K562 (cell line): ENCODE results near the gene RBM15. TPM values are rescaled to one million over a fixed set of nuclear protein-coding genes. Genes with fewer than 3 reads are reported as not detected.

Source experiments
- ATAC-seq: fragments of 200-7000 bp; cut with Tn5 transposase; 3 replicates; pipeline ENCODE4 v1.9.1; 2020; ENCODE audit warnings: moderate library complexity
- BruUV-seq: library from RNA; stranded (reverse); fragments of 400-500 nt; replicated peaks from 2 replicates; lab custom pipeline; 2021; lab: Mats Ljungman, UMichigan
- CTCF ChIA-PET: fragments of 300-600 bp; formaldehyde crosslinking; extraction: SDS; loops from one replicate; lab custom pipeline; 2021; ENCODE audit warnings: low intra/inter-chr PET ratio; lab: Yijun Ruan, JAX
- POLR2A ChIA-PET: fragments of 300-600, 350-650 bp; sonication (Branson Sonifier 250); formaldehyde crosslinking; extraction: SDS; loops from one replicate; lab custom pipeline; 2021; ENCODE audit warnings: antibody characterized with exemption, inconsistent platforms; lab: Yijun Ruan, JAX
- DNase-seq, 4 experiments: peaks; one replicate each; pipeline versions ENCODE4 v3.0.0 to v3.0.0-alpha.2; 2011 to 2018; ENCODE audit warnings: low spot score in 3 of 4, mixed read lengths in 3 of 4; ENCODE audit errors: extremely low read depth in 1 of 4
- FAIRE-seq: peaks from 2 replicates; lab custom pipeline; 2011; peaks lifted over from hg19 to GRCh38; lab: Jason Lieb, UNC
- H2AFZ ChIP-seq: 2 replicates; pipeline ENCODE4 v1.6.0; 2011; ENCODE audit warnings: low read depth, low read length, control low read depth, inconsistent platforms
- H3K27ac ChIP-seq: fragments of 200-600 bp; 3 replicates; pipeline ENCODE4 v1.8.0; 2011; ENCODE audit warnings: low read depth, mild to moderate bottlenecking, control low read depth, inconsistent platforms, low read length, moderate library complexity, mixed read lengths; ENCODE audit errors: extremely low read depth
- H3K27me3 ChIP-seq, 2 experiments: fragments of 300-600 bp in 1 of 2; 2 replicates in 1 of 2; 3 replicates in 1 of 2; pipeline versions ENCODE4 v1.6.0 to v1.8.0; 2011; ENCODE audit warnings: inconsistent platforms in 2 of 2, low read length in 2 of 2, mild to moderate bottlenecking in 1 of 2, mixed read lengths in 1 of 2, moderate library complexity in 1 of 2; ENCODE audit not compliant: control insufficient read depth in 2 of 2, insufficient read depth in 2 of 2
- H3K36me3 ChIP-seq: fragments of 300-600 bp; 3 replicates; pipeline ENCODE4 v1.8.0; 2011; ENCODE audit warnings: mild to moderate bottlenecking, low read length, inconsistent platforms; ENCODE audit not compliant: control insufficient read depth, insufficient read depth
- H3K4me1 ChIP-seq, 2 experiments: fragments of 200-600 bp in 1 of 2; replicated peaks in 1 of 2; 2 replicates in 1 of 2; 3 replicates in 1 of 2; pipeline versions ENCODE4 v1.5.1 to v1.8.0; 2011; ENCODE audit warnings: inconsistent platforms in 2 of 2, low read length in 2 of 2, mild to moderate bottlenecking in 1 of 2, mixed read lengths in 1 of 2, moderate library complexity in 1 of 2; ENCODE audit not compliant: control insufficient read depth in 2 of 2, insufficient read depth in 2 of 2
- H3K4me2 ChIP-seq: 2 replicates; pipeline ENCODE4 v1.6.1; 2011; ENCODE audit warnings: low read length, control low read depth, inconsistent platforms, mixed read lengths; ENCODE audit not compliant: insufficient read depth
- H3K4me3 ChIP-seq: fragments of 200-600 bp; sonication (generic), shearing (Covaris generic); 2 replicates; pipeline ENCODE4 v1.5.1; 2016; ENCODE audit warnings: control low read depth, inconsistent platforms
- H3K79me2 ChIP-seq: fragments of 200-600 bp; 3 replicates; pipeline ENCODE4 v1.8.0; 2011; ENCODE audit warnings: low read length, inconsistent platforms; ENCODE audit not compliant: control insufficient read depth, insufficient read depth
- H3K9ac ChIP-seq, 2 experiments: 2 replicates each; pipeline versions ENCODE4 v1.6.0 to v1.6.1; 2011; ENCODE audit warnings: low read depth in 2 of 2, low read length in 2 of 2, control low read depth in 1 of 2, inconsistent platforms in 1 of 2, mild to moderate bottlenecking in 1 of 2, mixed read lengths in 1 of 2; ENCODE audit not compliant: insufficient read depth in 1 of 2
- H3K9me1 ChIP-seq: one replicate; pipeline ENCODE4 v1.6.0; 2011; ENCODE audit warnings: inconsistent platforms, mild to moderate bottlenecking, low read length, moderate library complexity; ENCODE audit not compliant: control insufficient read depth, insufficient read depth
- H3K9me3 ChIP-seq: replicated peaks from 2 replicates; pipeline ENCODE4 v1.5.1; 2011; ENCODE audit warnings: low read depth, low read length, inconsistent platforms; ENCODE audit not compliant: control insufficient read depth, insufficient read depth
- H4K20me1 ChIP-seq: replicated peaks from 2 replicates; pipeline ENCODE4 v1.6.1; 2011; ENCODE audit warnings: low read length, inconsistent platforms, mixed read lengths; ENCODE audit not compliant: control insufficient read depth, insufficient read depth
- ASH1L ChIP-seq: fragments of 450-650 bp; IDR thresholded peaks from 2 replicates; pipeline ENCODE4 v1.6.1; 2018; ENCODE audit warnings: borderline replicate concordance, mild to moderate bottlenecking, low read depth; ENCODE audit not compliant: partially characterized antibody
- CBX8 ChIP-seq: fragments of 200-600 bp; sonication (generic); IDR thresholded peaks from 2 replicates; pipeline ENCODE4 v1.6.1; 2012; ENCODE audit warnings: borderline replicate concordance, mixed run types, low read depth, mild to moderate bottlenecking, moderate library complexity, mixed read lengths, low read length, control low read depth, inconsistent platforms; ENCODE audit not compliant: poor library complexity, severe bottlenecking; ENCODE audit errors: extremely low read depth
- COPS2 ChIP-seq: fragments of 450-650 bp; conservative IDR thresholded peaks from 2 replicates; pipeline ENCODE4 v1.6.1; 2016; ENCODE audit warnings: mild to moderate bottlenecking, moderate library complexity
- ESRRA ChIP-seq: fragments of 450-650 bp; IDR thresholded peaks from 2 replicates; pipeline ENCODE4 v1.6.1; 2014; ENCODE audit warnings: low read depth, mild to moderate bottlenecking, moderate library complexity, borderline replicate concordance
- FOXJ2 ChIP-seq: fragments of 200-800 bp; sonication (Bioruptor generic); IDR thresholded peaks from 2 replicates; pipeline ENCODE4 v1.6.1; 2016; ENCODE audit warnings: missing genetic modification characterization, missing compliant biosample characterization
- MCM2 ChIP-seq: fragments of 450-650 bp; IDR thresholded peaks from 2 replicates; pipeline ENCODE4 v1.6.1; 2017; ENCODE audit warnings: low read depth, mild to moderate bottlenecking
- MCM5 ChIP-seq: fragments of 450-650 bp; IDR thresholded peaks from 2 replicates; pipeline ENCODE4 v1.6.1; 2016; ENCODE audit warnings: low read depth
- MNT ChIP-seq, 2 experiments: fragments of 450-650 bp; conservative IDR thresholded peaks; 2 replicates each; pipeline ENCODE4 v1.6.1; 2017; ENCODE audit warnings: mild to moderate bottlenecking in 2 of 2, moderate library complexity in 2 of 2
- NR2F6 ChIP-seq: fragments of 450-650 bp; formaldehyde crosslinking; IDR thresholded peaks from 2 replicates; pipeline ENCODE4 v1.4.0; 2020; ENCODE audit warnings: mild to moderate bottlenecking
- SMAD2 ChIP-seq: fragments of 150-350 bp; IDR thresholded peaks from 2 replicates; pipeline ENCODE4 v1.6.1; 2014; ENCODE audit warnings: low read depth, mild to moderate bottlenecking, low read length
- SMC3 ChIP-seq: conservative IDR thresholded peaks from 2 replicates; pipeline ENCODE4 v1.6.1; 2011; ENCODE audit warnings: low read depth, low read length, improper control_type of control experiment; ENCODE audit not compliant: insufficient read depth
- TBL1XR1 ChIP-seq, 2 experiments: IDR thresholded peaks; 2 replicates each; pipeline ENCODE4 v1.6.1; 2012; ENCODE audit warnings: improper control_type of control experiment in 2 of 2, low read length in 2 of 2, mild to moderate bottlenecking in 1 of 2
- TRIM25 ChIP-seq: fragments of 450-650 bp; IDR thresholded peaks from 2 replicates; pipeline ENCODE4 v1.7.0; 2016; ENCODE audit warnings: borderline replicate concordance
- TRIM28 ChIP-seq: fragments of 450-650 bp; IDR thresholded peaks from 2 replicates; pipeline ENCODE4 v1.6.1; 2017
- ZKSCAN3 ChIP-seq: fragments of 250-450 bp; sonication (Bioruptor Pico); IDR thresholded peaks from 2 replicates; pipeline ENCODE4 v1.4.0; 2020
- ZNF175 ChIP-seq: fragments of 200-800 bp; sonication (Bioruptor generic); IDR thresholded peaks from 2 replicates; pipeline ENCODE4 v1.6.1; 2016; ENCODE audit warnings: low read depth, mild to moderate bottlenecking, missing genetic modification characterization, missing compliant biosample characterization
- ZNF239 ChIP-seq: fragments of 250-450 bp; sonication (Bioruptor Pico); IDR thresholded peaks from 2 replicates; pipeline ENCODE4 v1.4.0; 2020; ENCODE audit warnings: mild to moderate bottlenecking
- WGBS: fragments of 100-300 bp; shearing (Covaris generic); methylation state at CpG from one replicate; pipeline ENCODE4 v1.1.6; 2016; ENCODE audit warnings: low coverage, mixed read lengths; ENCODE audit not compliant: insufficient coverage; ENCODE audit errors: missing lambda C conversion rate; 5-methylcytosine and 5-hydroxymethylcytosine counted together
- in situ Hi-C: fragments of 300-500 bp; cut with MboI; formaldehyde crosslinking; loops from 4 replicates; pipeline ENCODE4 v1.15.0; 2018; ENCODE audit warnings: inconsistent platforms, mixed read lengths
- intact Hi-C: fragments of 100-400 bp; cut with micrococcal nuclease; formaldehyde crosslinking; loops from 2 replicates; pipeline ENCODE4 v1.14.2; 2022
- polyA plus RNA-seq, 8 experiments: library from polyadenylated mRNA; depleted of rRNA in 4 of 8; stranded (reverse) in 5 of 8; unstranded in 3 of 8; fragments of >200 nt; fragmentation: Nextera tagmentation in 2 of 8; fragmentation: Illumina TruSeq in 1 of 8; extraction: Ambion mirVana in 2 of 8; extraction: Trizol in 1 of 8; gene quantifications; 2 replicates each; pipeline versions ENCODE4 v1.2.1 to v1.2.3, GENCODE V29; 2011 to 2014; ENCODE audit warnings: inconsistent platforms in 1 of 8, missing spikeins in 1 of 8
- total RNA-seq, 7 experiments: library from RNA; depleted of rRNA in 6 of 7; stranded (reverse); fragments of >200 nt in 6 of 7; fragmentation: Illumina TruSeq in 2 of 7; extraction: Trizol in 2 of 7; gene quantifications; 2 replicates each; pipeline versions ENCODE4 v1.2.1 to v1.2.3, GENCODE V29; 2011 to 2021; ENCODE audit warnings: low replicate concordance in 1 of 7

The RBM15 gene
- total and polyA plus RNA-seq, 9 of the 15 experiments (the other 6 are each of a cell fraction or from before 2014, with no cell fraction given), result 2.4 to 63.4 (median 28.2) TPM

GRCh38 chr1:110308247-110308646, 30.9 kb upstream of the RBM15 start:
- Histone ChIP-seq H3K27ac (no peak overlapping the region), H4K20me1 (peaks cover 17% of the 10 kb centered on the region; the same call in 1 of the 2 replicates), H2AFZ (no peak overlapping the region), H3K36me3 (no peaks in the 10 kb centered on the region), H3K9me3 (no peaks in the 10 kb centered on the region), H3K27me3 (peaks cover 5 to 34% of the 10 kb centered on the region in 2 experiments; a peak in 4 of 5 replicates), H3K9me1 (no peaks in the 10 kb centered on the region), H3K4me1 (no peaks in the 10 kb centered on the region), H3K9ac (no peak overlapping the region), H3K4me2 (no peak overlapping the region), H3K79me2 (no peaks in the 10 kb centered on the region), H3K4me3 (no peak overlapping the region)
- ChIA-PET POLR2A (no interaction called here), CTCF (interaction anchor here (2.0 kb wide), 1 partner anchor 106 kb away, joined by 5 read pairs; no protein-coding TSS in a partner anchor)
- no TSS peak for BruUV-seq
- ATAC-seq (no peak), DNase-seq (no peak), FAIRE-seq (no peak)
- WGBS, result 2% methylated on average over 3 of the region's 3 CpGs
- in situ Hi-C loops, result no loop called here
- intact Hi-C loops, result no loop called here
- no peak for TF ChIP-seq ZNF175 (CRISPR knock-in tag)
- TF ChIP-seq ZNF239 (CRISPR knock-in tag), result no peak
- TF ChIP-seq TRIM28, result no peak
- no peak for TF ChIP-seq CBX8
- no peak for TF ChIP-seq ZKSCAN3
- TF ChIP-seq SMAD2, result no peak
- no peak for TF ChIP-seq TRIM25
- no peak for TF ChIP-seq SMC3
- no peak for TF ChIP-seq MCM5
- no peak for TF ChIP-seq MCM2
- TF ChIP-seq ESRRA, result no peak
- no peak for TF ChIP-seq COPS2
- TF ChIP-seq FOXJ2, result no peak
- TF ChIP-seq ASH1L, result no peak
- TF ChIP-seq MNT (conservative IDR thresholded peaks at IDR 0.05), result no peak
- no peak for TF ChIP-seq NR2F6 (CRISPR knock-in tag)
- TF ChIP-seq TBL1XR1 (IDR thresholded peaks at IDR 0.05; ENCODE audit: low read length in 2 of 2), result no peak
